NCI-H2107 (cell line): Measurements from ENCODE around the gene CHIT1.

Source experiments
- DNase-seq: peaks from one replicate; lab custom pipeline; 2025; lab: John Stamatoyannopoulos, UW

CHIT1 gene

GRCh38 chr1:203188686-203189232 is 40.7 kb downstream of the CHIT1 start:
- DNase-seq = no peak

- DNase-seq = no peak
Observed at GRCh38 chr1:203187689-203188264, 41.7 kb downstream of the CHIT1 start.

GRCh38 chr1:203187304-203187685 is 42.2 kb downstream of the CHIT1 start:
- no peak for DNase-seq

GRCh38 chr1:203186446-203187303 is 42.8 kb downstream of the CHIT1 start, which contains the start of gene CHI3L1:
Gene CHI3L1, minus strand, starts transcription at chr1:203186704. Its CDS starts 81 bp downstream, at chr1:203186623.
- DNase-seq = no peak

- DNase-seq = no peak
Observed at GRCh38 chr1:203186091-203186445, 43.4 kb downstream of the CHIT1 start.

GRCh38 chr1:203185585-203185984 is 43.9 kb downstream of the CHIT1 start:
- DNase-seq = no peak

- no peak for DNase-seq
Observed at GRCh38 chr1:203185061-203185461, 44.4 kb downstream of the CHIT1 start.

GRCh38 chr1:203184467-203184866 is 45.0 kb downstream of the CHIT1 start:
- no peak for DNase-seq

GRCh38 chr1:203183828-203184227 is 45.6 kb downstream of the CHIT1 start:
- no peak for DNase-seq

- DNase-seq = no peak
Observed at GRCh38 chr1:203182387-203182953, 47.0 kb downstream of the CHIT1 start.

- no peak for DNase-seq
Observed at GRCh38 chr1:203181586-203182386, 47.7 kb downstream of the CHIT1 start.

GRCh38 chr1:203180611-203181330 is 48.7 kb downstream of the CHIT1 start:
- no peak for DNase-seq

- DNase-seq = no peak
Observed at GRCh38 chr1:203179667-203180005, 49.8 kb downstream of the CHIT1 start.

GRCh38 chr1:203178821-203179666 is 50.4 kb downstream of the CHIT1 start:
- no peak for DNase-seq

- no peak for DNase-seq
Observed at GRCh38 chr1:203178083-203178482, 51.4 kb downstream of the CHIT1 start.

- DNase-seq = no peak
Observed at GRCh38 chr1:203177470-203178039, 51.9 kb downstream of the CHIT1 start.

- no peak for DNase-seq
Observed at GRCh38 chr1:203177036-203177405, 52.5 kb downstream of the CHIT1 start.

GRCh38 chr1:203176273-203177035 is 53.0 kb downstream of the CHIT1 start:
- DNase-seq = no peak

GRCh38 chr1:203175827-203176241 is 53.6 kb downstream of the CHIT1 start:
- no peak for DNase-seq
